ENCODE measurements around the gene SPACA1. TPM values are rescaled to one million over a fixed set of nuclear protein-coding genes. Genes with fewer than 3 reads are reported as not detected.

The SPACA1 gene
- total RNA-seq, 1 experiment from 2014 or later: not detected

- H3K4me3 ChIP-seq (ENCODE audit: low read depth in 2 of 2, low read length in 2 of 2): no peak overlapping the region
- POLR2A ChIA-PET: no interaction called here
- in situ Hi-C loops (cut with HindIII; ENCODE audit: low pct_unique_long_range_greater_than_20kb, low sequenced_read_pairs) (no loop called here), intact Hi-C loops (cut with micrococcal nuclease; ENCODE audit: unreplicated experiment) (no loop called here)
- TF ChIP-seq POLR2AphosphoS5 (IDR thresholded peaks at IDR 0.05; ENCODE audit: low read depth, low read length) (no peak), TCF7L2 (IDR thresholded peaks at IDR 0.05; ENCODE audit: low read depth, low read length) (no peak), REST (IDR thresholded peaks at IDR 0.05; ENCODE audit: insufficient read depth in 1 of 2, low read depth in 2 of 2, low read length in 1 of 2) (no peak), SIN3A (IDR thresholded peaks at IDR 0.05; ENCODE audit: borderline replicate concordance, insufficient read depth, low read depth, low read length) (no peak), CTCF (IDR thresholded peaks at IDR 0.05) (no peak)
- DNase-seq (ENCODE audit: low read depth, low spot score) (peak; percentile 8), ATAC-seq (no peak)
- no TSS peak for BruUV-seq (replicated peaks)
- peaks cover 3% of the 10 kb centered on the region; the same call in 1 of the 2 replicates for H3K27me3 ChIP-seq (ENCODE audit: control insufficient read depth, insufficient read depth, low read length)
- H3K4me1 ChIP-seq (ENCODE audit: control insufficient read depth, insufficient read depth, low read length): no peaks in the 10 kb centered on the region
- no peaks in the 10 kb centered on the region for H3K9me3 ChIP-seq (ENCODE audit: control insufficient read depth, insufficient read depth, low read depth, low read length)
- H3K36me3 ChIP-seq (ENCODE audit: control insufficient read depth, insufficient read depth, low read length): no peaks in the 10 kb centered on the region
- CTCF ChIA-PET: no interaction called here
- H3K27ac ChIP-seq (ENCODE audit: low read length): no peak overlapping the region
Observed at GRCh38 chr6:88008411-88008810, 39.2 kb upstream of the SPACA1 start.

- Histone ChIP-seq H3K4me1 (ENCODE audit: control insufficient read depth, insufficient read depth, low read length) (no peaks in the 10 kb centered on the region), H3K4me3 (ENCODE audit: low read depth in 2 of 2, low read length in 2 of 2) (no peak overlapping the region), H3K27ac (ENCODE audit: low read length) (no peak overlapping the region), H3K9me3 (ENCODE audit: control insufficient read depth, insufficient read depth, low read depth, low read length) (no peaks in the 10 kb centered on the region), H3K36me3 (ENCODE audit: control insufficient read depth, insufficient read depth, low read length) (no peaks in the 10 kb centered on the region), H3K27me3 (ENCODE audit: control insufficient read depth, insufficient read depth, low read length) (peaks cover under 1% of the 10 kb centered on the region; the same call in 1 of the 2 replicates)
- TF ChIP-seq SIN3A (IDR thresholded peaks at IDR 0.05; ENCODE audit: borderline replicate concordance, insufficient read depth, low read depth, low read length) (no peak), CTCF (IDR thresholded peaks at IDR 0.05) (no peak), REST (IDR thresholded peaks at IDR 0.05; ENCODE audit: insufficient read depth in 1 of 2, low read depth in 2 of 2, low read length in 1 of 2) (no peak), TCF7L2 (IDR thresholded peaks at IDR 0.05; ENCODE audit: low read depth, low read length) (no peak), POLR2AphosphoS5 (IDR thresholded peaks at IDR 0.05; ENCODE audit: low read depth, low read length) (no peak)
- ChIA-PET CTCF (no interaction called here), POLR2A (no interaction called here)
- in situ Hi-C loops (cut with HindIII; ENCODE audit: low pct_unique_long_range_greater_than_20kb, low sequenced_read_pairs) (no loop called here), intact Hi-C loops (cut with micrococcal nuclease; ENCODE audit: unreplicated experiment) (no loop called here)
- ATAC-seq: no peak
- BruUV-seq (replicated peaks): no TSS peak
- peak; percentile 8 for DNase-seq (ENCODE audit: low read depth, low spot score)
Observed at GRCh38 chr6:88008831-88009231, 38.8 kb upstream of the SPACA1 start.
